Fibroblast of lung (primary cell): ENCODE results near the gene NECTIN1.

Source experiments
- CTCF ChIP-seq, 2 donors: IDR thresholded peaks in 1 of 2; conservative IDR thresholded peaks in 1 of 2; 1 replicate in 1 of 2; 2 replicates in 1 of 2; pipeline ENCODE4 v1.5.1; 2011 to 2012; ENCODE audit warnings: low read length in 2 of 2, control low read depth in 1 of 2, inconsistent platforms in 1 of 2, low read depth in 1 of 2, mild to moderate bottlenecking in 1 of 2
- EZH2 ChIP-seq: IDR thresholded peaks from 2 replicates; pipeline ENCODE4 v1.5.1; 2012; ENCODE audit warnings: low read length, control low read depth, mild to moderate bottlenecking; ENCODE audit errors: missing control alignments

- TF ChIP-seq CTCF (conservative IDR thresholded peaks at IDR 0.05 in 1 of 2, IDR thresholded peaks at IDR 0.05 in 1 of 2; ENCODE audit: low read depth in 1 of 2, low read length in 2 of 2) (no peak), EZH2 (no peak)
These were observed 120.2 kb downstream of the NECTIN1 start for GRCh38 chr11:119608781-119609180.
